OCI-LY3 (cell line): ENCODE results near the gene BCAR1.

Experiments used
- CTCF ChIP-seq: fragments of 200-600, 300-600 bp; sonication (generic); IDR thresholded peaks from 2 replicates; pipeline ENCODE4 v1.5.1; 2014; ENCODE audit warnings: antibody characterized with exemption, low read length, low read depth
- EZH2phosphoT487 ChIP-seq: fragments of 200-600 bp; shearing (Covaris generic); IDR thresholded peaks from 2 replicates; pipeline ENCODE4 v1.6.1; 2018; ENCODE audit warnings: antibody characterized with exemption, mixed run types, low read depth

- no peak for TF ChIP-seq CTCF
- TF ChIP-seq EZH2phosphoT487 = no peak
These were observed 48.3 kb downstream of the BCAR1 start for GRCh38 chr16:75203096-75203495.
